ENCODE results near the gene STX17. TPM values are rescaled to one million over a fixed set of nuclear protein-coding genes. Genes with fewer than 3 reads are reported as not detected.

Gene STX17
- total RNA-seq, 4 donors from 2014 or later = 34.6 to 66.9 (median 43.3) TPM

- no peak overlapping the region for H3K27ac ChIP-seq
- H3K4me1 ChIP-seq = peaks cover 12% of the 10 kb centered on the region
- 92% methylated on average over 3 of the region's 3 CpGs for WGBS
- H3K27me3 ChIP-seq = no peaks in the 10 kb centered on the region
- no peak for TF ChIP-seq POLR2AphosphoS5 (IDR thresholded peaks at IDR 0.05)
- no peak for TF ChIP-seq EP300 (IDR thresholded peaks at IDR 0.05)
- no peak for DNase-seq (ENCODE audit: low spot score in 2 of 2)
- peaks cover 52% of the 10 kb centered on the region for H3K36me3 ChIP-seq
- H3K4me3 ChIP-seq = no peak overlapping the region
- H3K9me3 ChIP-seq = no peaks in the 10 kb centered on the region
Observed at GRCh38 chr9:99918134-99918533, 11.7 kb downstream of the STX17 start.

- H3K4me1 ChIP-seq = peaks cover 12% of the 10 kb centered on the region
- TF ChIP-seq POLR2A (IDR thresholded peaks at IDR 0.05) (no peak), EP300 (IDR thresholded peaks at IDR 0.05) (no peak)
- no peaks in the 10 kb centered on the region for H3K9me3 ChIP-seq
- 58% methylated on average over 2 of the region's 2 CpGs for WGBS
- peaks cover 64% of the 10 kb centered on the region for H3K36me3 ChIP-seq
- H3K27ac ChIP-seq = no peak overlapping the region
- H3K27me3 ChIP-seq = no peaks in the 10 kb centered on the region
- H3K4me3 ChIP-seq = no peak overlapping the region
- no peak for DNase-seq (ENCODE audit: low spot score in 2 of 2)
Observed at GRCh38 chr9:99919930-99920329, 13.5 kb downstream of the STX17 start.

GRCh38 chr9:99921875-99922710 is 15.6 kb downstream of the STX17 start:
- Histone ChIP-seq H3K27ac (no peak overlapping the region), H3K9me3 (no peaks in the 10 kb centered on the region), H3K27me3 (no peaks in the 10 kb centered on the region), H3K4me3 (no peak overlapping the region), H3K36me3 (peaks cover 55% of the 10 kb centered on the region), H3K4me1 (peaks cover 12% of the 10 kb centered on the region)
- no peak for TF ChIP-seq CTCF (IDR thresholded peaks at IDR 0.05)
- no peak for TF ChIP-seq POLR2A (IDR thresholded peaks at IDR 0.05)
- no peak for TF ChIP-seq POLR2AphosphoS5 (IDR thresholded peaks at IDR 0.05)
- TF ChIP-seq EP300 (IDR thresholded peaks at IDR 0.05) = no peak
- 86% methylated on average over 4 of the region's 4 CpGs for WGBS
- no peak for DNase-seq (ENCODE audit: low spot score in 2 of 2)

- H3K4me1 ChIP-seq = peaks cover 12% of the 10 kb centered on the region
- no peak for DNase-seq (ENCODE audit: low spot score in 2 of 2)
- no peaks in the 10 kb centered on the region for H3K9me3 ChIP-seq
- no peaks in the 10 kb centered on the region for H3K27me3 ChIP-seq
- TF ChIP-seq POLR2A (IDR thresholded peaks at IDR 0.05) (no peak), EP300 (IDR thresholded peaks at IDR 0.05) (no peak), POLR2AphosphoS5 (IDR thresholded peaks at IDR 0.05) (no peak), CTCF (IDR thresholded peaks at IDR 0.05) (no peak)
- H3K27ac ChIP-seq = no peak overlapping the region
- peaks cover 49% of the 10 kb centered on the region for H3K36me3 ChIP-seq
- H3K4me3 ChIP-seq = no peak overlapping the region
Observed at GRCh38 chr9:99922711-99923030, 16.2 kb downstream of the STX17 start.

- TF ChIP-seq POLR2AphosphoS5 (IDR thresholded peaks at IDR 0.05) = no peak
- no peak for TF ChIP-seq CTCF (IDR thresholded peaks at IDR 0.05)
- TF ChIP-seq POLR2A (IDR thresholded peaks at IDR 0.05) = no peak
- Histone ChIP-seq H3K27ac (no peak overlapping the region), H3K4me1 (peaks cover under 1% of the 10 kb centered on the region), H3K27me3 (no peaks in the 10 kb centered on the region), H3K36me3 (peaks cover 49% of the 10 kb centered on the region), H3K9me3 (no peaks in the 10 kb centered on the region), H3K4me3 (no peak overlapping the region)
- WGBS = 98% methylated on average over 4 of the region's 4 CpGs
- no peak for DNase-seq (ENCODE audit: low spot score in 2 of 2)
Observed at GRCh38 chr9:99925541-99925940, 19.1 kb downstream of the STX17 start.

- no peak for DNase-seq (ENCODE audit: low spot score in 2 of 2)
- Histone ChIP-seq H3K4me1 (no peaks in the 10 kb centered on the region), H3K36me3 (peaks cover 20% of the 10 kb centered on the region), H3K27ac (no peak overlapping the region), H3K4me3 (no peak overlapping the region), H3K9me3 (no peaks in the 10 kb centered on the region), H3K27me3 (no peaks in the 10 kb centered on the region)
- TF ChIP-seq POLR2A (IDR thresholded peaks at IDR 0.05) = no peak
- no peak for TF ChIP-seq CTCF (IDR thresholded peaks at IDR 0.05)
- no peak for TF ChIP-seq EP300 (IDR thresholded peaks at IDR 0.05)
- no peak for TF ChIP-seq POLR2AphosphoS5 (IDR thresholded peaks at IDR 0.05)
- WGBS = 95% methylated on average over 2 of the region's 2 CpGs
Observed at GRCh38 chr9:99929652-99930051, 23.2 kb downstream of the STX17 start.
